GM03348 (cell line): ENCODE measurements around the gene CEP152.

Source experiments
- DNase-seq: peaks from one replicate; pipeline ENCODE4 v3.0.0; 2012; ENCODE audit warnings: low spot score

CEP152 gene

DNA sequence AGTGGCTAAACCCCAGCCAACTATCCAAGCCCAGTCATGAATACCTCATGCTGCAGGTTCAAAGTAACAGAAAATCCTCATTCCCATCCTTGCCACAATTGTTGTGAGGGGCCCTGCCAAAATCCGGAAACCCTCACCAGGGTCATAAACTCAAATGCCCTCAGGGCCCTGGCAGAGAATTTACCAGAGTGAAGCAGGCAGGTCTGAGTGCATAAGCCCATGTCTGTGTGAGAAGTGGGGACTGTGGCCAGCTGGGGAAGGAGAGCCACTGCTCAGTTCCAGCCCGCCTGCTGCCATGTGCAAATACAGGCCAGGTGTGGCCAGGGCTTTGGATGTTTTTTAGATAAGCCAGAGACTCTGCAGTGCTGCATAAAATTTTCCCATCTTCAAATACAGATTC lies 7.0 kb downstream of the CEP152 start:
- no peak for DNase-seq

GRCh38 chr15:48802867-48803266 lies 8.0 kb downstream of the CEP152 start:
- DNase-seq, result peak; percentile 69

GRCh38 chr15:48802257-48802656 lies 8.6 kb downstream of the CEP152 start:
- DNase-seq, result no peak

DNA sequence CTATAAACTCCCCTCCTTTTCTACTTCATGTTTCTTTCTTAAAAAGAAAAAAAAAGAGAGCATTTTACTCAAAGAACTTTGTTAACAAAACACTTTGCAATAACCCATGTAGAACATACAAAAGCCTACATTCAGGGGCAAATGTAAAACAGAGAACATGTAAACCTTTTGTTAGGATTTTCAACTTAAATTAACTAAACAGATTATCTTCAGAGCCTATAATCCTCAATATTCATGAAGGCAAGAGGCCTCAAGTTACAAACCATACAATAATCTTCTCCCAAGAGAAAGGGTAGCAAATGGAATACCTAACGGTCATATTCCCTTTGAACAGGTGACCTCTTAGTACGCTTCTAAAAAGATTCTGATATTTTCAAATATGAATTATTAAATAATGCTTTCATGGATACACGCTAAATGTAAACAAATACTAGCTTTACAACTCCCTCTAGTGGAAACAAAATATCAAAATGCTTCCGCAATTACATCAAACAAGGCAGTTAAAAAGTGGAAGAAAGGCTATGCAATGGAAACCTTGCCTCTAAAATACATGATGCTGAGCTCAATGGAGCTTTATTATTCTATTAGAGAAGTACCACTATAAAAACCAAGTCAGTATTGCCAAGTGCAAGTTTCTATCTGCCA lies 9.9 kb downstream of the CEP152 start:
- DNase-seq, result peak; percentile 29

DNA sequence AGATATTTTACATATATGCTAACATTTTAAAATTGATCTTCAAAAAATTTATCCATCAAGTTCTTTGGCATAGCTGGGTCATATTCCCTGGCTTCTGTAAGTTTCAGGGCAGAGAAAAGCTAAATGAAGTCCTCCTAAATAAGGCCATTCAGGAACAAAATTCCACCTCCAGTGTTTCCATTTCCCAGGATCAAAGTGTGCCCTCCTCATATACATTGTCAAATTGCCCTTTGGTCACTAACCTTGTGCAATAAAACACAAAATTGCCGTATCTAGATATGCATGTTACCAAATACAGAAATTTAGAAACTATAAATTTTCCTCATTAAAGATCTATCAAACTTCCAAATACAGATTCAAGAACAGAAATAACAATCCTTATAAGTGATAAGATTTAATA lies 10.6 kb downstream of the CEP152 start:
- DNase-seq, result no peak

- DNase-seq, result no peak
These were observed 12.6 kb downstream of the CEP152 start for GRCh38 chr15:48798319-48798718.

GRCh38 chr15:48796930-48797329 lies 13.9 kb downstream of the CEP152 start:
- DNase-seq, result no peak

GRCh38 chr15:48796521-48796920 lies 14.3 kb downstream of the CEP152 start:
- DNase-seq, result no peak

- DNase-seq, result no peak
These were observed 15.0 kb downstream of the CEP152 start for GRCh38 chr15:48795901-48796300.

DNA sequence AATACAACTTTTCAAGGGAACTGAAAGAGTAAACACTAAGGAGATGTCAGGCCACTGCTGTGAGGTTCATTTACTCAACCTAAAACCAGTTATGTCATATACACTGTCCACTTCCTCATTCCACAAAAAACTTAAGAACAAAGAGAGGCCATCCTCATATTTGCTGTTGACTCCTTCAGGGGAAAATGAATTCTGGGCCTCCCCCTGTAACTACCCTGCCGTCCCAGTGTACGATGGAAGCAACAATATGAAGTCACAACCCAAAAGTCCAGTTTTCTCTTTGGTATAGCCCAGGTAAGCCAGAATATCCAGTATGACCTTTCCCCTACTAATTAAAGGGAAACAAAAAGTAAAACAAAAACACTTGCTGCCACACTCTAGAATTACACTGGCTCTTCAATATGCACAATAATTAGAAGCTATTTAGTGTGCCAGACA lies 16.2 kb downstream of the CEP152 start:
- no peak for DNase-seq

GRCh38 chr15:48792408-48792807 lies 18.5 kb downstream of the CEP152 start:
- no peak for DNase-seq

DNA sequence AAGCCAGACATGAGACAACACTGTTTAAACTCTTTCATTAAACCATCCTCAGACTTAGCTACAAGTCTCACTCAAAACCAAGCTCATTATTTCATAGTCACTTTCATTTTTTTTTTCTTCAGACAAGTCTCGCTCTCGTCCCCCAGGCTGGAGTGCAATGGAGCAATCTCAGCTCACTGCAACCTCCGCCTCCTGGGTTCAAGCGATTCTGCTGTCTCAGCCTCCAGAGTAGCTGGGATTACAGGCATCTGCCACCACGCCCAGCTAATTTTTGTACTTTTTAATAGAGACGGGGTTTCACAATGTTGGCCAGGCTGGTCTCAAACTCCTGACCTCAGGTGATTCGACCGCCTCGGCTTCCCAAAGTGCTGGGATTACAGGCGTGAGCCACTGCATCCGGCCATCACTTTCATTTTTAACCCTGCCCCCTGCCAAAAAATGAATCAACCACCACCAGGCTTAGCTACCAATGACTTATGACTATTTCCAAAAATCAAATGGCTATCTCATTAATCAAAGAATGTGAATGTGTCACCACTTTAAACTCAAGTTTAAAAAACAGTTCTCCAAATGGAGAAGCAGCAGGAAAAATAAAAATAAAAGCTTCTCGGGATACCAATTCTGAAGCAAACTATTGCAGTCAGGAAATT lies 20.3 kb downstream of the CEP152 start:
- peak; percentile 63 for DNase-seq

DNA sequence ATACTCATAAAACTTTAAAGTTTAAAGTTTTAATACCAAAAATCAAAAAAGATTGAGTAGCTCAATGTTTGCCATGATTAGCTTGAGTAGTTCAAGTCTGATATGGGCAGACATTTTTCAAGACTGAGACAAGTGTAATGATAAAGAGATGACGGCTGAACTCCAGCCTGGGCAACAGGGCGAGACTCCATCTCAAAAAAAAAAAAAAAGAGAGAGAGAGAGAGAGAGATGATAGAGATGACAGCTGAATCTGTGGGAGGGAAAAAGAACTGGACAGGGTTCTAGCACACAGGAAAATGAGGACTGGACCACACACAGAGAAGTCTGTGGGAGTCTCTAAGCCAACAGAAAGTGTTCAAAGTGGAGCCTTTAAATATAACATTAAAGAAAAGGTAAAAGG lies 25.2 kb downstream of the CEP152 start:
- no peak for DNase-seq

- no peak for DNase-seq
These were observed 25.7 kb downstream of the CEP152 start for GRCh38 chr15:48785195-48785594.

DNA sequence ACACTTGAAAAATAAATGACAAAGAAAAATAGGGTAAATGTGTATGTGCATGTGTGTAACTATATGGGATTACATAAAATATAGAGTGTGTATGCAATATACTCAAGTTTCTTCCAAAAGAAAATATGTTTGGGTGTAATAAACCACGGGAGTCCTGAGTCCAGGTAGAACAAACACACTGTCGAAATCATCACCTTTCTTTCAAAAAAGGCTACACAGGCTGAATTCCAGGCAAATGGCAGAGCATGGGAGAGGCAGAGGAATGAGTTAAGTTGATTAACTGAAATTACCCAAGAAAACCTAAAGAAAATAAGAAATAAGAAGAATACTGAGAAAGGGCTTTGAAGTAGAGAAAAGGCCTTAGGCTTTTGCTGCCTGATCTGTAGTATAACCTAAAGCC lies 26.1 kb downstream of the CEP152 start:
- no peak for DNase-seq

GRCh38 chr15:48782911-48783310 lies 28.0 kb downstream of the CEP152 start:
- DNase-seq, result no peak

GRCh38 chr15:48781481-48782081 lies 29.3 kb downstream of the CEP152 start:
- no peak for DNase-seq

DNA sequence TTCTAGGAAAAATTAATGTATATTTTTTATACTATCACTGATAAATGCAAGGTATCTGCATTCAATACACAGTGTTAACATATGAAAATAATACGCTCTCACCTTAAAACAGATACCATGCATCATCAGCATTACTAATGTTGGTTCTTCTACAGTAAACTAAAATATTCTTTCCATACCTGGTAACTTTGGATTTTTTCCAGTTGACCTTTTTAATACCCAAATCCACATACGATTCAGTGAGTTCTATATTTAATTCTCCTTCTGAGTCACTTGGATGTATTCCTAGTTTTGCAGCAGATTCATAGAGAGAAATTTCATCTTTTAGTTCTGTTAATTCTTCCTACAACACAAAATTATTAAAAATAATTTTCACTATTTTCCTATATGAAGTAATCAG lies 29.9 kb downstream of the CEP152 start:
- DNase-seq, result no peak

GRCh38 chr15:48778331-48778730 lies 32.5 kb downstream of the CEP152 start:
- no peak for DNase-seq

DNA sequence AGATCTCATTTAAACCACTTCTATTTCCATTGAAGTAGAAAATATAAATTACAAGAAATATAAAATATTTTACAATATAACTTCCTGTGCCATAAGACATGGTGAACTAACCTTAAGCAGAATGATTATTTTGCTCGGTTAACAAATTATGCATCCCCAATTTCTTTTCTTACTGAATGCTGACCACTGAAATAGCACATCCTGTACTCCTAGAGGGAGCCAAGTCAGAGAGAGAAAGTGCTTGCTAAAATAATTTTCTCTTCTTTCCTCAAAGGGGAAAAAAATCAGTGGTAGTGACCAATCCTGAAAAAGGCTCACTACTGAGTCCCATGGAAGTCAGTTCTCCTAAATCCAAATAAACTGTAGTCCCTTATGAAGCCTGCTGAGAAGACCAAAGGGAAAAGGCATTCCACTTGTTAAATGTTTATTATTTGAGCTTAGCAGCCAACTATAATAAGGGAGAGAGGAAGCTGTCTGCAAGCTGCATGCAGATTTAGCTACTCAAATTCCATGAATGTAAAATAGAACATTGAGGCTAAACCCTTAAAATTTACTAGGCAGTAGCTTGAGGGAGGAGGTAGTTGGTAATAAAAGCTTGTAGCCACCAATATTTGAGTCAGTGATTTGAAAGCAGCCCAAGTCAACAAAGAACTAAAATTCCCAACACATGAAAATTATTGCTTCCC lies 33.1 kb downstream of the CEP152 start:
- DNase-seq, result no peak

- no peak for DNase-seq
These were observed 35.3 kb downstream of the CEP152 start for GRCh38 chr15:48775546-48775945.

DNA sequence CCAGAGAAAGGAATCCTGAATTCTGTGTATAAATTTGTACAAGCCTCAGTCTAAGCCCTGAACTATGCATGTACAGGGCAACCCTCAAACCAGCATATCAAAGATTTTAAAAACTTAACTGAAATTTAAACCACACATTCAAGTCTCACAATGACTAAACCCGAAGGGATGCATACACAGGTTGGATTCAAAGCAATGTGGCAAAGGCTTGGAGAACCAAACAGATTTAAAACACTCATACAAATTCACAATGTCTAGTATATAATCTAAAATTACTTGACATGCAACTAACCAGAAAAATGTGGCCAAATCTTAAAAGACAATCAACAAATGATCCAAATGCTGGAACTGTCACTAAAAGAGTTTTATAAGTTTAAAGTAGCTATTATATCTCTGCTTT lies 36.4 kb downstream of the CEP152 start:
- no peak for DNase-seq

DNA sequence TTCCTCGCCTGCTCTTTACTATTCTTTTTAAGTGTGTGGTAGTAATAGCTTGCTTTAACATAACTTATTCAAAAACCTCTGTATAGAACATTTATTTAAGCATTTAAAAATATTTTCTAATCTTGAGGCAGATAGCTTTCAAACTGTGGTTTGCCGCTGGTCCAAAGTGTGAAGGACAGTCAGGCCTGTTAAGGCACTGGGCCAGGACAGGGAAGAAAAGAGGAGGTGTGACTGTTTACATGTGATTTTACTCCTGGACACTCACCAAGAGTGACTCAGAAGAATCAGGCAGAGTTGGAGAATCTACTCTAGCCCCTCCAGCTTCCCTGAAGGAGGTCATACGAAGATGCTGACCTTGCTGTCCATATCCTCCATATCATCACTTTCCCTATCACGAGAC lies 44.7 kb downstream of the CEP152 start:
- DNase-seq, result no peak
